WTC11 (cell line): ENCODE measurements around the gene TBC1D4. TPM values are rescaled to one million over a fixed set of nuclear protein-coding genes. Genes with fewer than 3 reads are reported as not detected.
A peak's percentile ranks its signal among the peaks of the same experiment; 100 is the strongest.

ENCODE experiments used
- ATAC-seq: fragments of 200-7000 bp; cut with Tn5 transposase; 2 replicates; pipeline ENCODE4 v1.10.0; 2021; ENCODE audit warnings: mild to moderate bottlenecking, moderate library complexity
- CTCF ChIA-PET: fragments of 300-600 bp; sonication (Branson Sonifier 250); formaldehyde crosslinking; loops from one replicate; lab custom pipeline; 2021; ENCODE audit warnings: antibody characterized with exemption; lab: Charles Lee
- POLR2A ChIA-PET: fragments of 350-600 bp; sonication (Branson Sonifier 250); formaldehyde crosslinking; loops from one replicate; lab custom pipeline; 2021; ENCODE audit warnings: antibody characterized with exemption; lab: Charles Lee
- DNase-seq: peaks from one replicate; pipeline ENCODE4 v3.0.0; 2021; ENCODE audit warnings: low spot score
- H3K27ac Mint-ChIP-seq: 2 replicates; pipeline ENCODE4 v1.8.0; 2021; ENCODE audit warnings: mixed read lengths
- H3K27me3 Mint-ChIP-seq: 2 replicates; pipeline ENCODE4 v1.8.0; 2021; ENCODE audit warnings: low read depth, mild to moderate bottlenecking, moderate library complexity, mixed read lengths
- H3K36me3 Mint-ChIP-seq: 2 replicates; pipeline ENCODE4 v1.8.0; 2021; ENCODE audit warnings: mixed read lengths
- H3K4me1 Mint-ChIP-seq: 2 replicates; pipeline ENCODE4 v1.8.0; 2022; ENCODE audit warnings: mixed read lengths
- H3K4me3 Mint-ChIP-seq: 2 replicates; pipeline ENCODE4 v1.8.0; 2021; ENCODE audit warnings: mild to moderate bottlenecking, moderate library complexity, mixed read lengths
- H3K9me3 Mint-ChIP-seq: 2 replicates; pipeline ENCODE4 v1.8.0; 2021; ENCODE audit warnings: mixed read lengths
- ATF2 ChIP-seq: sonication (generic); formaldehyde crosslinking; IDR thresholded peaks from 2 replicates; pipeline ENCODE4 v1.8.1; 2022; ENCODE audit warnings: low read depth, missing genetic modification reagents, borderline replicate concordance
- CDX4 ChIP-seq: fragments of 250-450 bp; sonication (Bioruptor Pico); IDR thresholded peaks from 2 replicates; pipeline ENCODE4 v1.9.0; 2021; ENCODE audit warnings: moderate library complexity, mild to moderate bottlenecking, inconsistent platforms, borderline replicate concordance
- E2F1 ChIP-seq: sonication (generic); formaldehyde crosslinking; IDR thresholded peaks from 2 replicates; pipeline ENCODE4 v1.8.0; 2022; ENCODE audit warnings: mild to moderate bottlenecking, missing genetic modification reagents
- E2F4 ChIP-seq: sonication (generic); formaldehyde crosslinking; IDR thresholded peaks from 2 replicates; pipeline ENCODE4 v1.8.1; 2022; ENCODE audit warnings: low read depth, mild to moderate bottlenecking, moderate library complexity, missing genetic modification reagents, borderline replicate concordance
- ELF4 ChIP-seq: sonication (generic); formaldehyde crosslinking; IDR thresholded peaks from 2 replicates; pipeline ENCODE4 v1.8.1; 2022; ENCODE audit warnings: low read depth, mild to moderate bottlenecking, moderate library complexity, missing genetic modification reagents
- FOXP1 ChIP-seq: sonication (generic); formaldehyde crosslinking; IDR thresholded peaks from 2 replicates; pipeline ENCODE4 v1.8.0; 2022; ENCODE audit warnings: missing genetic modification reagents, mild to moderate bottlenecking, moderate library complexity, borderline replicate concordance
- GRHL2 ChIP-seq: fragments of 250-450 bp; sonication (Bioruptor Pico); IDR thresholded peaks from 2 replicates; pipeline ENCODE4 v1.8.0; 2022; ENCODE audit warnings: mild to moderate bottlenecking, moderate library complexity; ENCODE audit not compliant: insufficient replicate concordance, severe bottlenecking
- IRF1 ChIP-seq: sonication (generic); formaldehyde crosslinking; IDR thresholded peaks from 2 replicates; pipeline ENCODE4 v1.8.0; 2023; ENCODE audit warnings: missing genetic modification reagents
- MAX ChIP-seq: sonication (generic); formaldehyde crosslinking; IDR thresholded peaks from 2 replicates; pipeline ENCODE4 v1.8.0; 2022; ENCODE audit warnings: mild to moderate bottlenecking, missing genetic modification reagents
- MYBL2 ChIP-seq: sonication (generic); formaldehyde crosslinking; IDR thresholded peaks from 2 replicates; pipeline ENCODE4 v1.8.1; 2023; ENCODE audit warnings: mild to moderate bottlenecking, moderate library complexity, missing genetic modification reagents
- NFYB ChIP-seq: sonication (generic); formaldehyde crosslinking; conservative IDR thresholded peaks from 2 replicates; pipeline ENCODE4 v1.8.0; 2022; ENCODE audit warnings: low read depth, missing genetic modification reagents
- OVOL2 ChIP-seq: fragments of 250-450 bp; sonication (Bioruptor Pico); IDR thresholded peaks from 2 replicates; pipeline ENCODE4 v1.9.0; 2021; ENCODE audit warnings: mild to moderate bottlenecking, borderline replicate concordance
- PRDM15 ChIP-seq: sonication (generic); formaldehyde crosslinking; IDR thresholded peaks from 2 replicates; pipeline ENCODE4 v1.8.0; 2022; ENCODE audit warnings: missing genetic modification reagents
- TEAD1 ChIP-seq: sonication (generic); formaldehyde crosslinking; IDR thresholded peaks from 2 replicates; pipeline ENCODE4 v1.8.0; 2022; ENCODE audit warnings: mild to moderate bottlenecking, missing genetic modification reagents
- ZNF263 ChIP-seq: sonication (generic); formaldehyde crosslinking; IDR thresholded peaks from 2 replicates; pipeline ENCODE4 v1.8.1; 2022; ENCODE audit warnings: low read depth, mild to moderate bottlenecking, moderate library complexity, missing genetic modification reagents
- ZNF396 ChIP-seq: fragments of 250-450 bp; sonication (Bioruptor Pico); IDR thresholded peaks from 2 replicates; pipeline ENCODE4 v1.8.0; 2021; ENCODE audit warnings: mild to moderate bottlenecking, moderate library complexity, borderline replicate concordance
- ZSCAN18 ChIP-seq: fragments of 250-450 bp; sonication (Bioruptor Pico); IDR thresholded peaks from 2 replicates; pipeline ENCODE4 v2.1.2; 2022; ENCODE audit warnings: mild to moderate bottlenecking, moderate library complexity
- total RNA-seq: library from RNA; stranded (reverse); gene quantifications from 3 replicates; pipeline ENCODE4 v1.2.3, GENCODE V29; 2021

TBC1D4 gene
- total RNA-seq, 1 experiment from 2014 or later = 37.1 TPM

- TF ChIP-seq PRDM15 (CRISPR knock-in tag) (no peak), NFYB (CRISPR knock-in tag) (no peak)
Measured at GRCh38 chr13:75393839-75394520, 88.0 kb downstream of the TBC1D4 start (continued).

GRCh38 chr13:75391432-75392100 is 90.4 kb downstream of the TBC1D4 start:
- no peak overlapping the region for H3K27ac Mint-ChIP-seq
- no peaks in the 10 kb centered on the region for H3K36me3 Mint-ChIP-seq

GRCh38 chr13:75390229-75390628 is 91.7 kb downstream of the TBC1D4 start:
- H3K27me3 Mint-ChIP-seq = no peaks in the 10 kb centered on the region
- no peak overlapping the region for H3K4me3 Mint-ChIP-seq
- POLR2A ChIA-PET = no interaction called here
- no peaks in the 10 kb centered on the region for H3K9me3 Mint-ChIP-seq
- H3K4me1 Mint-ChIP-seq = peaks cover 11% of the 10 kb centered on the region
- ATAC-seq (no peak), DNase-seq (no peak)
- H3K27ac Mint-ChIP-seq = no peak overlapping the region
- CTCF ChIA-PET = no interaction called here
- no peaks in the 10 kb centered on the region for H3K36me3 Mint-ChIP-seq
- TF ChIP-seq GRHL2 (CRISPR knock-in tag) (no peak), OVOL2 (CRISPR knock-in tag) (no peak), ZSCAN18 (CRISPR knock-in tag) (no peak), CDX4 (CRISPR knock-in tag) (no peak), ZNF263 (CRISPR knock-in tag) (no peak), E2F4 (no peak)

More at GRCh38 chr13:75391432-75392100, 90.4 kb downstream of the TBC1D4 start:
- DNase-seq (no peak), ATAC-seq (peak; percentile 47; the same call in 1 of the 2 replicates)
- no peaks in the 10 kb centered on the region for H3K9me3 Mint-ChIP-seq
- ChIA-PET CTCF (no interaction called here), POLR2A (no interaction called here)
- no peaks in the 10 kb centered on the region for H3K27me3 Mint-ChIP-seq
- no peak overlapping the region for H3K4me3 Mint-ChIP-seq
- TF ChIP-seq NFYB (CRISPR knock-in tag) (no peak), ATF2 (CRISPR knock-in tag) (no peak), ZNF396 (CRISPR knock-in tag) (no peak), FOXP1 (CRISPR knock-in tag) (no peak), ELF4 (no peak), IRF1 (no peak), TEAD1 (CRISPR knock-in tag) (no peak), MYBL2 (CRISPR knock-in tag) (no peak), E2F1 (CRISPR knock-in tag) (no peak), MAX (CRISPR knock-in tag) (no peak)
- peaks cover 11% of the 10 kb centered on the region for H3K4me1 Mint-ChIP-seq
